Immature natural killer cell (primary cell): Measurements from ENCODE around the gene PRDM1. TPM values are rescaled to one million over a fixed set of nuclear protein-coding genes. Genes with fewer than 3 reads are reported as not detected.

Experiments used
- DNase-seq, 3 donors: peaks; one replicate each; pipeline ENCODE4 v3.0.0; 2022; ENCODE audit warnings: mixed read lengths in 1 of 3
- H3K27ac Mint-ChIP-seq, 6 donors: one replicate each; pipeline ENCODE4 v1.8.0; 2020; ENCODE audit warnings: mixed read lengths in 6 of 6, mild to moderate bottlenecking in 5 of 6, inconsistent platforms in 4 of 6, moderate library complexity in 3 of 6
- H3K27me3 Mint-ChIP-seq, 3 donors: one replicate each; pipeline ENCODE4 v1.8.0; 2020 to 2021; ENCODE audit warnings: low read depth in 3 of 3, mild to moderate bottlenecking in 3 of 3, mixed read lengths in 3 of 3, moderate library complexity in 3 of 3, inconsistent platforms in 1 of 3
- H3K36me3 Mint-ChIP-seq, 3 donors: one replicate each; pipeline ENCODE4 v1.8.0; 2020; ENCODE audit warnings: mixed read lengths in 3 of 3, inconsistent platforms in 2 of 3, mild to moderate bottlenecking in 2 of 3
- H3K4me1 Mint-ChIP-seq, 2 donors: one replicate each; pipeline ENCODE4 v1.8.0; 2020; ENCODE audit warnings: inconsistent platforms in 2 of 2, mild to moderate bottlenecking in 2 of 2, mixed read lengths in 2 of 2, moderate library complexity in 1 of 2
- H3K4me3 Mint-ChIP-seq, 5 donors: one replicate each; pipeline ENCODE4 v1.8.0; 2020; ENCODE audit warnings: mild to moderate bottlenecking in 5 of 5, mixed read lengths in 5 of 5, inconsistent platforms in 3 of 5, moderate library complexity in 3 of 5
- H3K9me3 Mint-ChIP-seq, 6 donors: one replicate each; pipeline ENCODE4 v1.8.0; 2020; ENCODE audit warnings: mild to moderate bottlenecking in 6 of 6, mixed read lengths in 6 of 6, inconsistent platforms in 4 of 6, moderate library complexity in 3 of 6
- polyA plus RNA-seq, 3 donors: library from polyadenylated mRNA; unstranded; fragments of 300-500 nt; fragmentation: Illumina TruSeq; gene quantifications; one replicate each; pipeline ENCODE4 v1.2.3, GENCODE V29; 2021

The PRDM1 gene
- polyA plus RNA-seq, 3 donors from 2014 or later = 25.3 to 77.0 (median 33.0) TPM

GRCh38 chr6:106094261-106094963, 8.3 kb downstream of the PRDM1 start:
- peaks cover 69 to 90% of the 10 kb centered on the region in 2 donors for H3K4me1 Mint-ChIP-seq
- peak overlapping the region; percentile 90 to 100 (median 98) for H3K27ac Mint-ChIP-seq
- H3K36me3 Mint-ChIP-seq = peaks cover 0 to 10% (median 4%) of the 10 kb centered on the region in 3 donors
- peaks cover 4 to 22% (median 18%) of the 10 kb centered on the region in 3 donors for H3K27me3 Mint-ChIP-seq
- H3K9me3 Mint-ChIP-seq = no peaks in the 10 kb centered on the region
- H3K4me3 Mint-ChIP-seq = peak overlapping the region; percentile 68 to 91 (median 80)
- DNase-seq = peak; percentile 58 to 72 (median 61)

- Mint-ChIP-seq H3K36me3 (peaks cover 2 to 7% (median 6%) of the 10 kb centered on the region in 3 donors), H3K27me3 (peaks cover 5 to 19% (median 18%) of the 10 kb centered on the region in 3 donors), H3K4me3 (peak overlapping the region in 3 of 5 donors; percentile 22 to 91 (median 68)), H3K9me3 (no peaks in the 10 kb centered on the region), H3K4me1 (peaks cover 67 to 85% of the 10 kb centered on the region in 2 donors), H3K27ac (peak overlapping the region; percentile 90 to 100 (median 98))
- no peak for DNase-seq
Measured at GRCh38 chr6:106094964-106095335, 8.8 kb downstream of the PRDM1 start.

GRCh38 chr6:106097411-106098231, 11.5 kb downstream of the PRDM1 start:
- Mint-ChIP-seq H3K27ac (peak overlapping the region; percentile 97 to 100 (median 99)), H3K4me3 (peak overlapping the region; percentile 94 to 100 (median 97)), H3K9me3 (no peaks in the 10 kb centered on the region), H3K4me1 (peaks cover 67 to 90% of the 10 kb centered on the region in 2 donors), H3K27me3 (peaks cover 5 to 16% (median 16%) of the 10 kb centered on the region in 3 donors), H3K36me3 (peaks cover 27 to 30% (median 28%) of the 10 kb centered on the region in 3 donors)
- DNase-seq = peak; percentile 82 to 86 (median 84)

GRCh38 chr6:106098383-106099234, 12.5 kb downstream of the PRDM1 start:
- Mint-ChIP-seq H3K27me3 (peaks cover 5 to 16% (median 16%) of the 10 kb centered on the region in 3 donors), H3K36me3 (peaks cover 28 to 38% (median 32%) of the 10 kb centered on the region in 3 donors), H3K4me1 (peaks cover 71 to 90% of the 10 kb centered on the region in 2 donors), H3K9me3 (no peaks in the 10 kb centered on the region), H3K27ac (peak overlapping the region; percentile 97 to 100 (median 99)), H3K4me3 (peak overlapping the region; percentile 94 to 100 (median 97))
- DNase-seq = peak; percentile 77 to 85 (median 79)

GRCh38 chr6:106099235-106099537, 13.1 kb downstream of the PRDM1 start:
- Mint-ChIP-seq H3K9me3 (no peaks in the 10 kb centered on the region), H3K4me3 (peak overlapping the region; percentile 94 to 100 (median 97)), H3K27me3 (peaks cover 5 to 16% (median 16%) of the 10 kb centered on the region in 3 donors), H3K27ac (peak overlapping the region; percentile 97 to 100 (median 99)), H3K4me1 (peaks cover 71 to 90% of the 10 kb centered on the region in 2 donors), H3K36me3 (peaks cover 32 to 43% (median 37%) of the 10 kb centered on the region in 3 donors)
- no peak for DNase-seq

GRCh38 chr6:106100755-106101154, 14.6 kb downstream of the PRDM1 start:
- H3K27me3 Mint-ChIP-seq = peaks cover 5 to 26% (median 16%) of the 10 kb centered on the region in 3 donors
- no peaks in the 10 kb centered on the region for H3K9me3 Mint-ChIP-seq
- DNase-seq = no peak
- H3K27ac Mint-ChIP-seq = peak overlapping the region; percentile 97 to 100 (median 99)
- H3K36me3 Mint-ChIP-seq = peaks cover 45 to 56% (median 46%) of the 10 kb centered on the region in 3 donors
- peaks cover 72 to 90% of the 10 kb centered on the region in 2 donors for H3K4me1 Mint-ChIP-seq
- peak overlapping the region; percentile 94 to 100 (median 97) for H3K4me3 Mint-ChIP-seq

- peak overlapping the region; percentile 94 to 100 (median 97) for H3K4me3 Mint-ChIP-seq
- H3K27ac Mint-ChIP-seq = peak overlapping the region; percentile 97 to 100 (median 99)
- H3K27me3 Mint-ChIP-seq = peaks cover 5 to 24% (median 16%) of the 10 kb centered on the region in 3 donors
- H3K36me3 Mint-ChIP-seq = peaks cover 52 to 63% (median 53%) of the 10 kb centered on the region in 3 donors
- DNase-seq = no peak
- H3K4me1 Mint-ChIP-seq = peaks cover 72 to 90% of the 10 kb centered on the region in 2 donors
- H3K9me3 Mint-ChIP-seq = no peaks in the 10 kb centered on the region
Measured at GRCh38 chr6:106101466-106101865, 15.3 kb downstream of the PRDM1 start.

- DNase-seq = no peak
- H3K4me1 Mint-ChIP-seq = peaks cover 73 to 90% of the 10 kb centered on the region in 2 donors
Measured at GRCh38 chr6:106102034-106102433, 15.9 kb downstream of the PRDM1 start.

GRCh38 chr6:106102967-106103727, 17.0 kb downstream of the PRDM1 start:
- H3K4me1 Mint-ChIP-seq = peaks cover 75 to 90% of the 10 kb centered on the region in 2 donors

More at GRCh38 chr6:106102034-106102433, 15.9 kb downstream of the PRDM1 start:
- Mint-ChIP-seq H3K27me3 (peaks cover 5 to 29% (median 16%) of the 10 kb centered on the region in 3 donors), H3K36me3 (peaks cover 58 to 69% (median 58%) of the 10 kb centered on the region in 3 donors), H3K9me3 (no peaks in the 10 kb centered on the region), H3K4me3 (peak overlapping the region; percentile 94 to 100 (median 97)), H3K27ac (peak overlapping the region; percentile 94 to 100 (median 98))

GRCh38 chr6:106103728-106104109, 17.6 kb downstream of the PRDM1 start:
- no peaks in the 10 kb centered on the region for H3K9me3 Mint-ChIP-seq
- DNase-seq = peak in 2 of 3 donors; percentile 41 to 47
- H3K36me3 Mint-ChIP-seq = peaks cover 73 to 85% (median 75%) of the 10 kb centered on the region in 3 donors
- peak overlapping the region; percentile 94 to 100 (median 97) for H3K4me3 Mint-ChIP-seq
- peak overlapping the region; percentile 94 to 100 (median 98) for H3K27ac Mint-ChIP-seq
- peaks cover 81 to 90% of the 10 kb centered on the region in 2 donors for H3K4me1 Mint-ChIP-seq
- peaks cover 4 to 19% (median 6%) of the 10 kb centered on the region in 3 donors for H3K27me3 Mint-ChIP-seq

More at GRCh38 chr6:106102967-106103727, 17.0 kb downstream of the PRDM1 start:
- H3K27me3 Mint-ChIP-seq = peaks cover 4 to 24% (median 9%) of the 10 kb centered on the region in 3 donors
- DNase-seq = no peak
- H3K36me3 Mint-ChIP-seq = peaks cover 67 to 79% (median 69%) of the 10 kb centered on the region in 3 donors
- H3K4me3 Mint-ChIP-seq = peak overlapping the region; percentile 94 to 100 (median 97)
- peak overlapping the region; percentile 94 to 100 (median 98) for H3K27ac Mint-ChIP-seq
- H3K9me3 Mint-ChIP-seq = no peaks in the 10 kb centered on the region

- Mint-ChIP-seq H3K4me1 (peaks cover 87 to 95% of the 10 kb centered on the region in 2 donors), H3K9me3 (no peaks in the 10 kb centered on the region), H3K4me3 (peak overlapping the region; percentile 94 to 100 (median 97)), H3K27me3 (peaks cover under 1 to 15% (median 2%) of the 10 kb centered on the region in 3 donors), H3K36me3 (peaks cover 73 to 84% (median 74%) of the 10 kb centered on the region in 3 donors), H3K27ac (peak overlapping the region; percentile 83 to 100 (median 98))
- DNase-seq = no peak
Measured at GRCh38 chr6:106104476-106104875, 18.3 kb downstream of the PRDM1 start.

- peaks cover 74 to 88% (median 76%) of the 10 kb centered on the region in 3 donors for H3K36me3 Mint-ChIP-seq
- peak overlapping the region; percentile 94 to 100 (median 97) for H3K4me3 Mint-ChIP-seq
- peak overlapping the region; percentile 83 to 100 (median 98) for H3K27ac Mint-ChIP-seq
- DNase-seq = no peak
- H3K4me1 Mint-ChIP-seq = peaks cover 92 to 100% of the 10 kb centered on the region in 2 donors
- H3K27me3 Mint-ChIP-seq = peaks cover 1 to 15% (median 2%) of the 10 kb centered on the region in 3 donors
- H3K9me3 Mint-ChIP-seq = no peaks in the 10 kb centered on the region
Measured at GRCh38 chr6:106104941-106105340, 18.8 kb downstream of the PRDM1 start.
